Measurements from ENCODE around the gene RASSF9. TPM values are rescaled to one million over a fixed set of nuclear protein-coding genes. Genes with fewer than 3 reads are reported as not detected.

The RASSF9 gene
- polyA plus RNA-seq (2013, experiment 1 of 2), result 0.30 TPM
- 0.44 TPM for polyA plus RNA-seq (2013, experiment 2 of 2)

- peak within 1 kb of the TSS; percentile 38 for H3K4me3 ChIP-seq (ENCODE audit: low read length)
- no peaks in the 10 kb centered on the region for H3K9me3 ChIP-seq (ENCODE audit: insufficient read depth, low read depth, low read length)
- no peaks in the 10 kb centered on the region for H3K36me3 ChIP-seq (ENCODE audit: insufficient read depth, low read length)
- H3K27ac ChIP-seq (ENCODE audit: low read depth, low read length), result peak within 1 kb of the TSS; percentile 53
- WGBS, result 56% methylated on average over 15 of the region's 15 CpGs
- peak within 1 kb of the TSS; percentile 30; the same call in 1 of the 2 replicates for H3K9ac ChIP-seq (ENCODE audit: low read depth, low read length)
- no peaks in the 10 kb centered on the region for H3K27me3 ChIP-seq (ENCODE audit: insufficient read depth, low read length)
- H3K4me1 ChIP-seq (ENCODE audit: insufficient read depth, low read length), result peaks cover 31% of the 10 kb centered on the region
These were observed at the start of gene RASSF9 for GRCh38 chr12:85836197-85837090. Gene RASSF9, minus strand, starts transcription at chr12:85836409. Its CDS starts 208 bp downstream, at chr12:85836201.

- no peaks in the 10 kb centered on the region for H3K36me3 ChIP-seq (ENCODE audit: insufficient read depth, low read length)
- H3K9me3 ChIP-seq (ENCODE audit: insufficient read depth, low read depth, low read length), result no peaks in the 10 kb centered on the region
- no peak overlapping the region for H3K4me3 ChIP-seq (ENCODE audit: low read length)
- no peak overlapping the region for H3K9ac ChIP-seq (ENCODE audit: low read depth, low read length)
- no peak overlapping the region for H3K27ac ChIP-seq (ENCODE audit: low read depth, low read length)
- H3K4me1 ChIP-seq (ENCODE audit: insufficient read depth, low read length), result no peaks in the 10 kb centered on the region
- no peaks in the 10 kb centered on the region for H3K27me3 ChIP-seq (ENCODE audit: insufficient read depth, low read length)
These were observed 47.6 kb upstream of the RASSF9 start for GRCh38 chr12:85883763-85884162.

- Histone ChIP-seq H3K4me1 (ENCODE audit: insufficient read depth, low read length) (peaks cover 20% of the 10 kb centered on the region), H3K9me3 (ENCODE audit: insufficient read depth, low read depth, low read length) (no peaks in the 10 kb centered on the region), H3K4me3 (ENCODE audit: low read length) (no peak overlapping the region), H3K27ac (ENCODE audit: low read depth, low read length) (no peak overlapping the region), H3K36me3 (ENCODE audit: insufficient read depth, low read length) (no peaks in the 10 kb centered on the region), H3K9ac (ENCODE audit: low read depth, low read length) (no peak overlapping the region), H3K27me3 (ENCODE audit: insufficient read depth, low read length) (no peaks in the 10 kb centered on the region)
- 44% methylated on average over 2 of the region's 3 CpGs for WGBS
These were observed 41.2 kb upstream of the RASSF9 start for GRCh38 chr12:85877459-85877858.

DNA sequence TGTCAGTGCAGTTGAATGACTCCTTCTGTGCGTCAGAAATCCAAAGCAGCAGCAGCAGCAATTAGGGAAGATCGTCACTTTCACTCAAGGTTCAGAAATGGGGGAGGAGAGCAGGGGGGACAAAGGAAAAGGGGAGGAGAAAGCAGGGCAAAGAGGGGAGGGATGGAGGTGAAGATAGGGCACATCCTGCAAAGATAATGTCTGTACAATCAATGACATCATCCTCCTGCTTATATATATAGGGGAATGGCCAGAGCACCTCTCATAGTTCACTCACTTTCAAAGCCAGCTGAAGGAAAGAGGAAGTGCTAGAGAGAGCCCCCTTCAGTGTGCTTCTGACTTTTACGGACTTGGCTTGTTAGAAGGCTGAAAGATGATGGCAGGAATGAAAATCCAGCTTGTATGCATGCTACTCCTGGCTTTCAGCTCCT, 37.8 kb upstream of the RASSF9 start, which contains the start of gene NTS:
Gene NTS, plus strand, starts transcription at position 265 of the 431 bp plus-strand sequence. Its CDS starts 109 bp downstream, at position 374.
- WGBS, result 15% methylated on average over 3 of the region's 3 CpGs
- no peak within 1 kb of the TSS for H3K27ac ChIP-seq (ENCODE audit: low read depth, low read length)
- H3K27me3 ChIP-seq (ENCODE audit: insufficient read depth, low read length), result no peaks in the 10 kb centered on the region
- peaks cover 20% of the 10 kb centered on the region for H3K4me1 ChIP-seq (ENCODE audit: insufficient read depth, low read length)
- H3K9me3 ChIP-seq (ENCODE audit: insufficient read depth, low read depth, low read length), result no peaks in the 10 kb centered on the region
- no peaks in the 10 kb centered on the region for H3K36me3 ChIP-seq (ENCODE audit: insufficient read depth, low read length)
- H3K4me3 ChIP-seq (ENCODE audit: low read length), result peak within 1 kb of the TSS; percentile 36
- H3K9ac ChIP-seq (ENCODE audit: low read depth, low read length), result no peak within 1 kb of the TSS

- H3K4me1 ChIP-seq (ENCODE audit: insufficient read depth, low read length), result peaks cover 20% of the 10 kb centered on the region
- H3K36me3 ChIP-seq (ENCODE audit: insufficient read depth, low read length), result no peaks in the 10 kb centered on the region
- no peak overlapping the region for H3K4me3 ChIP-seq (ENCODE audit: low read length)
- 14% methylated on average over 1 of the region's 3 CpGs for WGBS
- H3K9ac ChIP-seq (ENCODE audit: low read depth, low read length), result no peak overlapping the region
- no peak overlapping the region for H3K27ac ChIP-seq (ENCODE audit: low read depth, low read length)
- no peaks in the 10 kb centered on the region for H3K27me3 ChIP-seq (ENCODE audit: insufficient read depth, low read length)
- no peaks in the 10 kb centered on the region for H3K9me3 ChIP-seq (ENCODE audit: insufficient read depth, low read depth, low read length)
These were observed 36.4 kb upstream of the RASSF9 start for GRCh38 chr12:85872497-85873091.

DNA sequence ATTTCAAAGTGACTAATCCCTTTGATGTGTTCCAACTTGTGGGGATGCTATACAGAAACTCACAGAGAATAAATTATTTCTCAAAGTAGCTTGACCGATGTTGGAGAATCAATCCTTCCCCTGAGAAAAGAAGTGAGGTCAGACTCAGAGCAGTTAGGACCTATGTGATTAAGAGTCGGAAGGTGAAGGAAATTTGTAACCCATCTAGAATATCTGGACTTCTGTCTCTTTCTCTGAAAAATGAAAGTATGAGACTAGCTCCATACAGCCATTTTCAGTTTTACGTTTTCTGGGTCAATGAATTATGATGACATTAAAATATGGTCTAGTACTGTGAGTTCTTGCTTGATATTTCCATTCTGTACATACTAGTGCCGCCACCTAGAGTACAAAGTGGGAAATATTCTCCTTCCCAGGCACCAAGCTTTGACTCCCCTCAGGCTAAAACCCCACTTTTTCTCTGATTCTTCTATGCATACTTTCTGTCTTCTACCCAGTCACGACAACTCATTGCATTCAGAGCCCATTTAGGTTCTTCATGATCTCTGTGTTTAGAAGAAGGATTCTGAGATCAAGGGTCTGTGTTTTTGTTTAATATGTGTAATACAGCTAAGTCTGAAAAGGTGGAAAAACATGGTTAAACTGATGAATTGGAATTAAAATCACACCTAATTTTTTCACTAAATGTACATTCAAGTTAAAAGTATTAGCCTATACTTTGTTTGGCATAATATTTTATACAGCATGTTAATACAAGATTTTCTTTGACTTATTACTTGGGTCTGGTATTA, 31.0 kb upstream of the RASSF9 start:
- no peak overlapping the region for H3K4me3 ChIP-seq (ENCODE audit: low read length)
- no peak overlapping the region for H3K9ac ChIP-seq (ENCODE audit: low read depth, low read length)
- H3K4me1 ChIP-seq (ENCODE audit: insufficient read depth, low read length), result 0 out of 2 replicates have a peak, but pooled peaks cover 3% of the 10 kb centered on the region
- H3K27me3 ChIP-seq (ENCODE audit: insufficient read depth, low read length), result no peaks in the 10 kb centered on the region
- WGBS, result 54% methylated on average over 5 of the region's 5 CpGs
- no peaks in the 10 kb centered on the region for H3K9me3 ChIP-seq (ENCODE audit: insufficient read depth, low read depth, low read length)
- no peaks in the 10 kb centered on the region for H3K36me3 ChIP-seq (ENCODE audit: insufficient read depth, low read length)
- no peak overlapping the region for H3K27ac ChIP-seq (ENCODE audit: low read depth, low read length)

DNA sequence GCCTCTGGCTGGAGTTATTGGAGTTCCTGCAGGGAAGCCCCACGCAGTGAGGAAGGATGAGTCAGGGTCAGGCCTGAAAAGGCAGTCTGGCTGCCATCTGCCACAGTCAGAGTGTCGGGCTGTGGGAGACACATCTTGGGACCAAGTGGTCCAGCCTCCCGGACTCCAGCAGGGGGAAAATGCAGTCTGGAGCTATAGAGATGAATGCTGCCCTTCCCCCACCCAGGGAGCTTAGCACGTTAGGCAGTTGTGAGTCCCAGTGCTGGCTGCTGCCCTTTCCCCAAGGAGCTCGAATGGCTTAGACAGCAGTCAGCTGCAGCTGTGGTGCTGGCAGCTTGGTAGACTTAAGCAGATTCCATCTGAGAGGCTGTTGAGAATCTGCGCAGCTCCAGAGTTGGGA, 29.7 kb upstream of the RASSF9 start:
- no peak overlapping the region for H3K4me3 ChIP-seq (ENCODE audit: low read length)
- H3K4me1 ChIP-seq (ENCODE audit: insufficient read depth, low read length), result 0 out of 2 replicates have a peak, but pooled peaks cover 3% of the 10 kb centered on the region
- no peak overlapping the region for H3K27ac ChIP-seq (ENCODE audit: low read depth, low read length)
- H3K9me3 ChIP-seq (ENCODE audit: insufficient read depth, low read depth, low read length), result no peaks in the 10 kb centered on the region
- 77% methylated on average over 6 of the region's 6 CpGs for WGBS
- H3K36me3 ChIP-seq (ENCODE audit: insufficient read depth, low read length), result no peaks in the 10 kb centered on the region
- no peak overlapping the region for H3K9ac ChIP-seq (ENCODE audit: low read depth, low read length)
- H3K27me3 ChIP-seq (ENCODE audit: insufficient read depth, low read length), result no peaks in the 10 kb centered on the region

GRCh38 chr12:85856966-85857365, 20.8 kb upstream of the RASSF9 start:
- Histone ChIP-seq H3K4me1 (ENCODE audit: insufficient read depth, low read length) (no peaks in the 10 kb centered on the region), H3K4me3 (ENCODE audit: low read length) (no peak overlapping the region), H3K36me3 (ENCODE audit: insufficient read depth, low read length) (no peaks in the 10 kb centered on the region), H3K27ac (ENCODE audit: low read depth, low read length) (no peak overlapping the region), H3K9me3 (ENCODE audit: insufficient read depth, low read depth, low read length) (no peaks in the 10 kb centered on the region), H3K9ac (ENCODE audit: low read depth, low read length) (no peak overlapping the region), H3K27me3 (ENCODE audit: insufficient read depth, low read length) (no peaks in the 10 kb centered on the region)
- 84% methylated on average over 3 of the region's 3 CpGs for WGBS

DNA sequence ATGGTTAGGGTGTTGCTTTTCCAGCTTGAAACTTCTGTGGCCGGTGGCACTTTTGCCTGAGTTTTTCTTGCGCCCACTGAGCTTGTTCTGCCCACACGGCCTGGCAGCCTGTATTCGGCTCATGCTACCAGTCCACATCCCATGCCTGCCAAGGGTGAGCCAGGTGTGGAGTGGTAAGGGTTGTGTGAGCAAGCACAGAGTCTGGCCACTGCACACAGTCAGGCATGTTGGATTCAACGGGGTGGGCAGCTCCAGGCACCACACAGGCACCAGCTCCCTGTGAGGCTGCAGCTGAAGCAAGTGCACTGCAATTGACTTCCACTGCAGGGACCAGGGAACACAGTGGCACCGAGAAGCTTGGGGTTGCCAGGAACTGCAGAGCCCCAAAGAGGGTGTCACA, 19.1 kb upstream of the RASSF9 start:
- no peak overlapping the region for H3K27ac ChIP-seq (ENCODE audit: low read depth, low read length)
- no peaks in the 10 kb centered on the region for H3K27me3 ChIP-seq (ENCODE audit: insufficient read depth, low read length)
- no peak overlapping the region for H3K4me3 ChIP-seq (ENCODE audit: low read length)
- H3K36me3 ChIP-seq (ENCODE audit: insufficient read depth, low read length), result no peaks in the 10 kb centered on the region
- 95% methylated on average over 6 of the region's 6 CpGs for WGBS
- no peak overlapping the region for H3K9ac ChIP-seq (ENCODE audit: low read depth, low read length)
- H3K9me3 ChIP-seq (ENCODE audit: insufficient read depth, low read depth, low read length), result no peaks in the 10 kb centered on the region
- H3K4me1 ChIP-seq (ENCODE audit: insufficient read depth, low read length), result no peaks in the 10 kb centered on the region

DNA sequence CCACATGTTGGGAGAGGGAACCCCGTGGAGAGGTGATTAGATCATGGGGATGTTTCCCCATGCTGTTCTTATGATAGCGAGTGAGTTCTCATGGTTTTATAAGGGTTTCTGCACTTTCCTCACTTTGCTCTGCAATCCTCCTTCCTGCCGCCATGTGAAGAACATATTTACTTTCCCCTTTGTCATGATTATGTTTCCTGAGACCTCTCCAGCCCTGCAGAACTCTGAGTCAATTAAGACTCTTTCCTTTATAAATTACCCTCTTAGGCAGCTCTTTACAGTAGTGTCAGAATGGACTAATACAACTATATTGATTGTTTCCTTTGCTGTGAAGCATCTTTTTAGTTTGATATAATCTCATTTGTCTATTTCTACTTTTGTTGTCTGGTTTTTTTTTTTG, 13.1 kb upstream of the RASSF9 start:
- H3K36me3 ChIP-seq (ENCODE audit: insufficient read depth, low read length), result no peaks in the 10 kb centered on the region
- H3K27me3 ChIP-seq (ENCODE audit: insufficient read depth, low read length), result no peaks in the 10 kb centered on the region
- WGBS, result 41% methylated on average over 3 of the region's 3 CpGs
- no peak overlapping the region for H3K4me3 ChIP-seq (ENCODE audit: low read length)
- H3K27ac ChIP-seq (ENCODE audit: low read depth, low read length), result no peak overlapping the region
- peaks cover 18% of the 10 kb centered on the region; the same call in 1 of the 2 replicates for H3K4me1 ChIP-seq (ENCODE audit: insufficient read depth, low read length)
- H3K9me3 ChIP-seq (ENCODE audit: insufficient read depth, low read depth, low read length), result no peaks in the 10 kb centered on the region
- H3K9ac ChIP-seq (ENCODE audit: low read depth, low read length), result no peak overlapping the region
